K562 (cell line): ENCODE results near the gene CRYZ. TPM values are rescaled to one million over a fixed set of nuclear protein-coding genes. Genes with fewer than 3 reads are reported as not detected.

Source experiments
- ATAC-seq: fragments of 200-7000 bp; cut with Tn5 transposase; 3 replicates; pipeline ENCODE4 v1.9.1; 2020; ENCODE audit warnings: moderate library complexity
- BruUV-seq: library from RNA; stranded (reverse); fragments of 400-500 nt; replicated peaks from 2 replicates; lab custom pipeline; 2021; lab: Mats Ljungman, UMichigan
- CTCF ChIA-PET: fragments of 300-600 bp; formaldehyde crosslinking; extraction: SDS; loops from one replicate; lab custom pipeline; 2021; ENCODE audit warnings: low intra/inter-chr PET ratio; lab: Yijun Ruan, JAX
- POLR2A ChIA-PET: fragments of 300-600, 350-650 bp; sonication (Branson Sonifier 250); formaldehyde crosslinking; extraction: SDS; loops from one replicate; lab custom pipeline; 2021; ENCODE audit warnings: antibody characterized with exemption, inconsistent platforms; lab: Yijun Ruan, JAX
- DNase-seq, 4 experiments: peaks; one replicate each; pipeline versions ENCODE4 v3.0.0 to v3.0.0-alpha.2; 2011 to 2018; ENCODE audit warnings: low spot score in 3 of 4, mixed read lengths in 3 of 4; ENCODE audit errors: extremely low read depth in 1 of 4
- FAIRE-seq: peaks from 2 replicates; lab custom pipeline; 2011; peaks lifted over from hg19 to GRCh38; lab: Jason Lieb, UNC
- H2AFZ ChIP-seq: 2 replicates; pipeline ENCODE4 v1.6.0; 2011; ENCODE audit warnings: low read depth, low read length, control low read depth, inconsistent platforms
- H3K27ac ChIP-seq: fragments of 200-600 bp; 3 replicates; pipeline ENCODE4 v1.8.0; 2011; ENCODE audit warnings: low read depth, mild to moderate bottlenecking, control low read depth, inconsistent platforms, low read length, moderate library complexity, mixed read lengths; ENCODE audit errors: extremely low read depth
- H3K27me3 ChIP-seq, 2 experiments: fragments of 300-600 bp in 1 of 2; 2 replicates in 1 of 2; 3 replicates in 1 of 2; pipeline versions ENCODE4 v1.6.0 to v1.8.0; 2011; ENCODE audit warnings: inconsistent platforms in 2 of 2, low read length in 2 of 2, mild to moderate bottlenecking in 1 of 2, mixed read lengths in 1 of 2, moderate library complexity in 1 of 2; ENCODE audit not compliant: control insufficient read depth in 2 of 2, insufficient read depth in 2 of 2
- H3K36me3 ChIP-seq: fragments of 300-600 bp; 3 replicates; pipeline ENCODE4 v1.8.0; 2011; ENCODE audit warnings: mild to moderate bottlenecking, low read length, inconsistent platforms; ENCODE audit not compliant: control insufficient read depth, insufficient read depth
- H3K4me1 ChIP-seq, 2 experiments: fragments of 200-600 bp in 1 of 2; replicated peaks in 1 of 2; 2 replicates in 1 of 2; 3 replicates in 1 of 2; pipeline versions ENCODE4 v1.5.1 to v1.8.0; 2011; ENCODE audit warnings: inconsistent platforms in 2 of 2, low read length in 2 of 2, mild to moderate bottlenecking in 1 of 2, mixed read lengths in 1 of 2, moderate library complexity in 1 of 2; ENCODE audit not compliant: control insufficient read depth in 2 of 2, insufficient read depth in 2 of 2
- H3K4me2 ChIP-seq: 2 replicates; pipeline ENCODE4 v1.6.1; 2011; ENCODE audit warnings: low read length, control low read depth, inconsistent platforms, mixed read lengths; ENCODE audit not compliant: insufficient read depth
- H3K4me3 ChIP-seq: fragments of 200-600 bp; sonication (generic), shearing (Covaris generic); 2 replicates; pipeline ENCODE4 v1.5.1; 2016; ENCODE audit warnings: control low read depth, inconsistent platforms
- H3K79me2 ChIP-seq: fragments of 200-600 bp; 3 replicates; pipeline ENCODE4 v1.8.0; 2011; ENCODE audit warnings: low read length, inconsistent platforms; ENCODE audit not compliant: control insufficient read depth, insufficient read depth
- H3K9ac ChIP-seq, 2 experiments: 2 replicates each; pipeline versions ENCODE4 v1.6.0 to v1.6.1; 2011; ENCODE audit warnings: low read depth in 2 of 2, low read length in 2 of 2, control low read depth in 1 of 2, inconsistent platforms in 1 of 2, mild to moderate bottlenecking in 1 of 2, mixed read lengths in 1 of 2; ENCODE audit not compliant: insufficient read depth in 1 of 2
- H3K9me1 ChIP-seq: one replicate; pipeline ENCODE4 v1.6.0; 2011; ENCODE audit warnings: inconsistent platforms, mild to moderate bottlenecking, low read length, moderate library complexity; ENCODE audit not compliant: control insufficient read depth, insufficient read depth
- H3K9me3 ChIP-seq: replicated peaks from 2 replicates; pipeline ENCODE4 v1.5.1; 2011; ENCODE audit warnings: low read depth, low read length, inconsistent platforms; ENCODE audit not compliant: control insufficient read depth, insufficient read depth
- H4K20me1 ChIP-seq: replicated peaks from 2 replicates; pipeline ENCODE4 v1.6.1; 2011; ENCODE audit warnings: low read length, inconsistent platforms, mixed read lengths; ENCODE audit not compliant: control insufficient read depth, insufficient read depth
- BACH1 ChIP-seq: fragments of 200-800 bp; sonication (Bioruptor generic); IDR thresholded peaks from 2 replicates; pipeline ENCODE4 v1.6.1; 2016; ENCODE audit warnings: missing genetic modification characterization, missing compliant biosample characterization
- BCOR ChIP-seq: fragments of 450-650 bp; IDR thresholded peaks from 2 replicates; pipeline ENCODE4 v1.6.1; 2016
- BRD9 ChIP-seq: fragments of 450-650 bp; IDR thresholded peaks from 2 replicates; pipeline ENCODE4 v1.6.1; 2018; ENCODE audit warnings: low read depth; ENCODE audit not compliant: partially characterized antibody
- CBX2 ChIP-seq: fragments of 200-600 bp; sonication (generic); IDR thresholded peaks from one replicate; pipeline ENCODE4 v1.6.1; 2012; ENCODE audit warnings: mild to moderate bottlenecking, low read length, inconsistent platforms; ENCODE audit not compliant: insufficient read depth, poor library complexity, severe bottlenecking
- CEBPZ ChIP-seq: fragments of 150-350 bp; IDR thresholded peaks from 2 replicates; pipeline ENCODE4 v1.6.1; 2014; ENCODE audit warnings: low read depth, mild to moderate bottlenecking, low read length, borderline replicate concordance
- EGR1 ChIP-seq: fragments of 450-650 bp; conservative IDR thresholded peaks from 2 replicates; pipeline ENCODE4 v1.6.1; 2017; ENCODE audit warnings: mild to moderate bottlenecking
- KAT8 ChIP-seq: fragments of 450-650 bp; IDR thresholded peaks from 2 replicates; pipeline ENCODE4 v1.6.1; 2016; ENCODE audit warnings: low read depth, mild to moderate bottlenecking
- KLF13 ChIP-seq: fragments of 450-650 bp; IDR thresholded peaks from 2 replicates; pipeline ENCODE4 v1.6.1; 2016; ENCODE audit warnings: missing genetic modification characterization, low read depth, mild to moderate bottlenecking, missing compliant biosample characterization, moderate library complexity, borderline replicate concordance
- SMAD2 ChIP-seq: fragments of 150-350 bp; IDR thresholded peaks from 2 replicates; pipeline ENCODE4 v1.6.1; 2014; ENCODE audit warnings: low read depth, mild to moderate bottlenecking, low read length
- ZBTB34 ChIP-seq: fragments of 250-450 bp; sonication (Bioruptor Pico); IDR thresholded peaks from 2 replicates; pipeline ENCODE4 v1.8.0; 2021; ENCODE audit warnings: mild to moderate bottlenecking, moderate library complexity
- ZHX1 ChIP-seq: fragments of 150-350 bp; conservative IDR thresholded peaks from 2 replicates; pipeline ENCODE4 v1.6.1; 2014; ENCODE audit warnings: low read length
- ZNF280A ChIP-seq: fragments of 450-650 bp; IDR thresholded peaks from 2 replicates; pipeline ENCODE4 v1.6.1; 2018; ENCODE audit warnings: mild to moderate bottlenecking, low read depth; ENCODE audit not compliant: partially characterized antibody
- ZNF695 ChIP-seq: fragments of 450-650 bp; formaldehyde crosslinking; IDR thresholded peaks from 2 replicates; pipeline ENCODE4 v1.4.0; 2020; ENCODE audit warnings: mild to moderate bottlenecking, moderate library complexity
- ZNF785 ChIP-seq: fragments of 250-450 bp; sonication (Bioruptor Pico); IDR thresholded peaks from 2 replicates; pipeline ENCODE4 v1.4.0; 2020; ENCODE audit warnings: mild to moderate bottlenecking
- WGBS: fragments of 100-300 bp; shearing (Covaris generic); methylation state at CpG from one replicate; pipeline ENCODE4 v1.1.6; 2016; ENCODE audit warnings: low coverage, mixed read lengths; ENCODE audit not compliant: insufficient coverage; ENCODE audit errors: missing lambda C conversion rate; 5-methylcytosine and 5-hydroxymethylcytosine counted together
- in situ Hi-C: fragments of 300-500 bp; cut with MboI; formaldehyde crosslinking; loops from 4 replicates; pipeline ENCODE4 v1.15.0; 2018; ENCODE audit warnings: inconsistent platforms, mixed read lengths
- intact Hi-C: fragments of 100-400 bp; cut with micrococcal nuclease; formaldehyde crosslinking; loops from 2 replicates; pipeline ENCODE4 v1.14.2; 2022
- polyA plus RNA-seq, 8 experiments: library from polyadenylated mRNA; depleted of rRNA in 4 of 8; stranded (reverse) in 5 of 8; unstranded in 3 of 8; fragments of >200 nt; fragmentation: Nextera tagmentation in 2 of 8; fragmentation: Illumina TruSeq in 1 of 8; extraction: Ambion mirVana in 2 of 8; extraction: Trizol in 1 of 8; gene quantifications; 2 replicates each; pipeline versions ENCODE4 v1.2.1 to v1.2.3, GENCODE V29; 2011 to 2014; ENCODE audit warnings: inconsistent platforms in 1 of 8, missing spikeins in 1 of 8
- total RNA-seq, 7 experiments: library from RNA; depleted of rRNA in 6 of 7; stranded (reverse); fragments of >200 nt in 6 of 7; fragmentation: Illumina TruSeq in 2 of 7; extraction: Trizol in 2 of 7; gene quantifications; 2 replicates each; pipeline versions ENCODE4 v1.2.1 to v1.2.3, GENCODE V29; 2011 to 2021; ENCODE audit warnings: low replicate concordance in 1 of 7

CRYZ gene
- total and polyA plus RNA-seq, 9 of the 15 experiments (the other 6 are each of a cell fraction or from before 2014, with no cell fraction given) = 51.7 to 179 (median 81.4) TPM

GRCh38 chr1:74777525-74777924 lies 44.7 kb upstream of the CRYZ start:
- ChIA-PET CTCF (no interaction called here), POLR2A (interaction anchor here (0.6 to 1.0 kb wide), 2 partner anchors 10 to 31 kb away, joined by 3 read pairs; no protein-coding TSS in a partner anchor)
- DNase-seq (no peak), FAIRE-seq (no peak), ATAC-seq (no peak)
- H3K4me3 ChIP-seq = no peak overlapping the region
- no peaks in the 10 kb centered on the region for H3K79me2 ChIP-seq
- intact Hi-C loops (no loop called here), in situ Hi-C loops (no loop called here)
- no peak overlapping the region for H3K27ac ChIP-seq
- H3K36me3 ChIP-seq = no peaks in the 10 kb centered on the region
- no peak overlapping the region for H2AFZ ChIP-seq
- no peak overlapping the region for H3K9ac ChIP-seq
- H3K9me3 ChIP-seq = no peaks in the 10 kb centered on the region
- H3K27me3 ChIP-seq = no peaks in the 10 kb centered on the region
- no peaks in the 10 kb centered on the region for H4K20me1 ChIP-seq
- no peak overlapping the region for H3K4me2 ChIP-seq
- no peaks in the 10 kb centered on the region; a peak in 1 of 5 replicates for H3K4me1 ChIP-seq
- no peaks in the 10 kb centered on the region for H3K9me1 ChIP-seq
- 0% methylated on average over 1 of the region's 1 CpG for WGBS
- BruUV-seq = no TSS peak
- TF ChIP-seq BCOR = no peak
- TF ChIP-seq ZBTB34 (CRISPR knock-in tag) = no peak
- TF ChIP-seq ZNF280A = no peak
- TF ChIP-seq CEBPZ = no peak
- no peak for TF ChIP-seq BACH1 (tag)
- TF ChIP-seq EGR1 = no peak
- TF ChIP-seq ZHX1 = no peak
- no peak for TF ChIP-seq BRD9
- TF ChIP-seq SMAD2 = no peak
- no peak for TF ChIP-seq CBX2
- no peak for TF ChIP-seq ZNF785
- no peak for TF ChIP-seq ZNF695 (CRISPR knock-in tag)
- no peak for TF ChIP-seq KAT8
- TF ChIP-seq KLF13 (tag) = no peak
